Fibroblast of pulmonary artery (primary cell): ENCODE measurements around the gene RAB40A.
"Not testable (repeated sequence)": the region's sequence is repeated elsewhere in the genome, so short reads cannot be mapped to it uniquely, and the experiment has no call there.

Experiments used
- DNase-seq: peaks from one replicate; pipeline ENCODE4 v3.0.0-alpha.2; 2010; ENCODE audit warnings: low read depth
- H3K4me3 ChIP-seq: replicated peaks from 2 replicates; pipeline ENCODE4 v1.5.1; 2011; ENCODE audit warnings: low read depth, mild to moderate bottlenecking, control low read depth, low read length, moderate library complexity
- CTCF ChIP-seq: IDR thresholded peaks from 2 replicates; pipeline ENCODE4 v1.5.1; 2011; ENCODE audit warnings: mild to moderate bottlenecking, control low read depth, low read length, inconsistent platforms; ENCODE audit errors: missing control alignments

The RAB40A gene

GRCh38 chrX:103513476-103514108 is 5.7 kb downstream of the RAB40A start:
- TF ChIP-seq CTCF, result no peak
- DNase-seq, result peak; percentile 61
- no peak overlapping the region for H3K4me3 ChIP-seq

GRCh38 chrX:103513067-103513466 is 6.2 kb downstream of the RAB40A start:
- no peak for TF ChIP-seq CTCF
- no peak overlapping the region for H3K4me3 ChIP-seq
- no peak for DNase-seq

GRCh38 chrX:103510031-103510430 is 9.3 kb downstream of the RAB40A start:
- no peak overlapping the region for H3K4me3 ChIP-seq
- no peak for TF ChIP-seq CTCF
- no peak for DNase-seq

GRCh38 chrX:103503853-103504207 is 15.5 kb downstream of the RAB40A start:
- H3K4me3 ChIP-seq, result no peak overlapping the region
- TF ChIP-seq CTCF, result no peak
- DNase-seq, result no peak

- no peak for TF ChIP-seq CTCF
- no peak overlapping the region for H3K4me3 ChIP-seq
- DNase-seq, result no peak
Measured at GRCh38 chrX:103503163-103503852, 16.0 kb downstream of the RAB40A start.

GRCh38 chrX:103498786-103499185 is 20.5 kb downstream of the RAB40A start:
- TF ChIP-seq CTCF, result no peak
- H3K4me3 ChIP-seq, result no peak overlapping the region
- DNase-seq, result no peak

GRCh38 chrX:103495786-103496185 is 23.5 kb downstream of the RAB40A start:
- DNase-seq, result no peak
- TF ChIP-seq CTCF, result no peak
- no peak overlapping the region for H3K4me3 ChIP-seq

- not testable (repeated sequence) for H3K4me3 ChIP-seq, DNase-seq
Measured at GRCh38 chrX:103493578-103493977, 25.7 kb downstream of the RAB40A start.
